ENCODE results near the gene PRKCZ. TPM values are rescaled to one million over a fixed set of nuclear protein-coding genes. Genes with fewer than 3 reads are reported as not detected.

The PRKCZ gene
- total RNA-seq, 2 experiments from 2014 or later: 6.7 to 8.0 TPM

DNA sequence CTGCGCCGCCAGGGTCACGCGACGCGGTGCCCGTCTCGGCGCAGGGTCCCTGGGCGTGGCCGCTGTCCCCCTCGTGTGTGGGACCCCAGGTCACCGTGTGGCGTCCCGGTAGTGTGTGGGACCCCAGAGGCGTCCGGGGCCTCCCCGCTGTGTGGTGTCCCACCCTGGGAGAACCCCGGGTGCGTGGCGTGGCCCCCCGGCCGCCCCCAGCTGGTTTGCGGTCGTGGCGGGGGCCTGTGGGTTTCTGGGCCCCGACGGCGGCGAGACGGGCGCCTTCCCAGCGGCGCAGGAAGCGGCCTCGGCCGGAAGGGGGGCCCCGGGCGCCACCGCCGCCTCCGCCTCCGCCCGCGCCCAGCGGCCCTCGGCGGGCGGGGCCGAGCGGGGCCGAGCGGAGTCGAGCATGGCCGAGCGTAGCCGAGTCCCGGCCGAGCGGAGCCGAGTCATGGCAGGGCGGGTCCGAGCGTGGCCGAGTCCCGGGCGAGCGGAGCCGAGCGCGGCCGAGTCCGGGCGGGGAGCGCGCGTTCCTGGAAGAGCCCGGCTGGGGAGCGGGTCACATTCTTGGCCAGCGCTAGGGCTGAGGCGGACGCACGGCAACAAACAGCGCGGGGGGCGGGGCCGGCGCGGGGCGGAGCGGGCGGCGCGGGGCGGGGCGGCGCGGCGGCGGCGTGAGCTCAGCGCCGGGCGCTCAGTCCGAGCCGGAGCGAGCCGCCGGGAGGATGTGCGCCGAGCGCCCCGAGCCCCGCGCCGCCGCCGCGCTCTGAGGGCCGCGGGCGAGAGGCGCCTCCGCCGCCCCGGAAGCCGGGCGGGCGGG is 177.3 kb downstream of the PRKCZ start:
- Mint-ChIP-seq H3K27ac (peak overlapping the region; percentile 63), H3K4me3 (peak overlapping the region; percentile 71), H3K9me3 (no peaks in the 10 kb centered on the region), H3K36me3 (ENCODE audit: low read depth) (peaks cover 33% of the 10 kb centered on the region), H3K4me1 (peaks cover 17% of the 10 kb centered on the region), H3K27me3 (peaks cover 3% of the 10 kb centered on the region)
- peak; percentile 97 for DNase-seq
- ChIA-PET CTCF (interaction anchor here (0.6 to 2.5 kb wide), 2 partner anchors 33 to 154 kb away, joined by 4 to 7 read pairs; partner anchors contain the start of gene FAAP20), POLR2A (interaction anchor here (0.6 to 9.1 kb wide), 14 partner anchors 8 to 160 kb away, joined by 3 to 148 read pairs (median 4); partner anchors contain the start of gene FAAP20)

DNA sequence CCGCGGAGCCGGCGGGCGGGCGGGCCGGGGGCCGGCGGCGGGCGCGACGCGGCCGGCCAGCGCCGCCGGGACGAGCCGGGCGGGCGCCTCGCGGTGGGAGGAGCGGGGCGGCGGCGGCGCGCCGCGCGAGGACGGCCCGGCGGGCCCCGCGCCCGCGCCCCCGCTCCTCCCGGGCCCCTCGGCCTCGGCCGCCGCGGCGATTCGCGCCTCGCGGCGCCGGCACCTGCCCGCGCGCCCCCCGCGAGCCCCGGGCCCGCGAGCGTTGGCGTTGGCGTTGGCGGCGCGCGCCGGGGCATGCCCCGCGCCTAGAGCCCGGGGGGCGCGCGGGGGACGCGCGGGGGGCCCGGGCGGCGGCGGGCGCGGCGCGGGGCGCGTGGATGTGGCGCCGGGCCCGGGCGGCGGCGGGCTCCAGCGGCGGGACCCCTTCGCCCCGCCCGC is 178.0 kb downstream of the PRKCZ start, which contains the start of gene SKI:
Gene SKI, plus strand, starts transcription at position 163 of the 438 bp plus-strand sequence. CDS start 448 bp downstream, outside the sequence.
- Mint-ChIP-seq H3K27me3 (peaks cover 3% of the 10 kb centered on the region), H3K27ac (peak within 1 kb of the TSS; percentile 92), H3K4me1 (peaks cover 22% of the 10 kb centered on the region), H3K36me3 (ENCODE audit: low read depth) (peaks cover 37% of the 10 kb centered on the region), H3K9me3 (no peaks in the 10 kb centered on the region), H3K4me3 (peak within 1 kb of the TSS; percentile 98)
- POLR2A ChIA-PET: interaction anchor here (0.8 to 9.5 kb wide), 12 partner anchors 9 to 319 kb away, joined by 3 to 148 read pairs (median 8); no protein-coding TSS in a partner anchor
- CTCF ChIA-PET: interaction anchor here (1.3 to 2.5 kb wide), 2 partner anchors 81 to 154 kb away, joined by 7 read pairs; no protein-coding TSS in a partner anchor
- DNase-seq: no peak

DNA sequence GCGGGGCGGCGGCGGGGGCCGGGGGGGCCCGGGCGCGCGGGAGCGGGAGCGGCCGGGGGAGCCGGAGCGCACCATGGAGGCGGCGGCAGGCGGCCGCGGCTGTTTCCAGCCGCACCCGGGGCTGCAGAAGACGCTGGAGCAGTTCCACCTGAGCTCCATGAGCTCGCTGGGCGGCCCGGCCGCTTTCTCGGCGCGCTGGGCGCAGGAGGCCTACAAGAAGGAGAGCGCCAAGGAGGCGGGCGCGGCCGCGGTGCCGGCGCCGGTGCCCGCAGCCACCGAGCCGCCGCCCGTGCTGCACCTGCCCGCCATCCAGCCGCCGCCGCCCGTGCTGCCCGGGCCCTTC is 178.5 kb downstream of the PRKCZ start:
- Mint-ChIP-seq H3K27me3 (peaks cover 3% of the 10 kb centered on the region), H3K4me1 (peaks cover 27% of the 10 kb centered on the region), H3K4me3 (peak overlapping the region; percentile 98), H3K36me3 (ENCODE audit: low read depth) (peaks cover 40% of the 10 kb centered on the region), H3K9me3 (no peaks in the 10 kb centered on the region), H3K27ac (peak overlapping the region; percentile 92)
- POLR2A ChIA-PET: interaction anchor here (0.8 to 9.5 kb wide), 19 partner anchors 15 to 318 kb away, joined by 3 to 148 read pairs (median 8); partner anchors contain the start of genes FAAP20, MORN1 and RER1
- DNase-seq: no peak
- CTCF ChIA-PET: interaction anchor here (1.1 to 2.5 kb wide), 6 partner anchors 34 to 153 kb away, joined by 3 to 16 read pairs (median 7); partner anchors contain the start of gene FAAP20

DNA sequence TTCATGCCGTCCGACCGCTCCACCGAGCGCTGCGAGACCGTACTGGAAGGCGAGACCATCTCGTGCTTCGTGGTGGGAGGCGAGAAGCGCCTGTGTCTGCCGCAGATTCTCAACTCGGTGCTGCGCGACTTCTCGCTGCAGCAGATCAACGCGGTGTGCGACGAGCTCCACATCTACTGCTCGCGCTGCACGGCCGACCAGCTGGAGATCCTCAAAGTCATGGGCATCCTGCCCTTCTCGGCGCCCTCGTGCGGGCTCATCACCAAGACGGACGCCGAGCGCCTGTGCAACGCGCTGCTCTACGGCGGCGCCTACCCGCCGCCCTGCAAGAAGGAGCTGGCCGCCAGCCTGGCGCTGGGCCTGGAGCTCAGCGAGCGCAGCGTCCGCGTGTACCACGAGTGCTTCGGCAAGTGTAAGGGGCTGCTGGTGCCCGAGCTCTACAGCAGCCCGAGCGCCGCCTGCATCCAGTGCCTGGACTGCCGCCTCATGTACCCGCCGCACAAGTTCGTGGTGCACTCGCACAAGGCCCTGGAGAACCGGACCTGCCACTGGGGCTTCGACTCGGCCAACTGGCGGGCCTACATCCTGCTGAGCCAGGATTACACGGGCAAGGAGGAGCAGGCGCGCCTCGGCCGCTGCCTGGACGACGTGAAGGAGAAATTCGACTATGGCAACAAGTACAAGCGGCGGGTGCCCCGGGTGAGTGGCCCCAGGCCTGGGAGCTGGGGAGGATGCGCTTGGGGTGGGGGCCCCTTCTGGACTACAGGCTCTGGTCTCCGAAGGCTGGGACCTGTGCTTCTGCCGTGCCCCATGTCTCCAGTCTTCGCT is 179.0 kb downstream of the PRKCZ start:
- Mint-ChIP-seq H3K36me3 (ENCODE audit: low read depth) (peaks cover 42% of the 10 kb centered on the region), H3K27me3 (peaks cover 3% of the 10 kb centered on the region), H3K27ac (peak overlapping the region; percentile 92), H3K9me3 (no peaks in the 10 kb centered on the region), H3K4me1 (peaks cover 33% of the 10 kb centered on the region), H3K4me3 (peak overlapping the region; percentile 98)
- ChIA-PET CTCF (interaction anchor here (0.8 to 2.5 kb wide), 8 partner anchors 34 to 153 kb away, joined by 3 to 16 read pairs (median 6); partner anchors contain the start of gene FAAP20), POLR2A (interaction anchor here (0.8 to 9.5 kb wide), 22 partner anchors 14 to 327 kb away, joined by 3 to 148 read pairs (median 8); partner anchors contain the start of genes FAAP20, MORN1, RER1 and TNFRSF14)
- peak; percentile 70 for DNase-seq

DNA sequence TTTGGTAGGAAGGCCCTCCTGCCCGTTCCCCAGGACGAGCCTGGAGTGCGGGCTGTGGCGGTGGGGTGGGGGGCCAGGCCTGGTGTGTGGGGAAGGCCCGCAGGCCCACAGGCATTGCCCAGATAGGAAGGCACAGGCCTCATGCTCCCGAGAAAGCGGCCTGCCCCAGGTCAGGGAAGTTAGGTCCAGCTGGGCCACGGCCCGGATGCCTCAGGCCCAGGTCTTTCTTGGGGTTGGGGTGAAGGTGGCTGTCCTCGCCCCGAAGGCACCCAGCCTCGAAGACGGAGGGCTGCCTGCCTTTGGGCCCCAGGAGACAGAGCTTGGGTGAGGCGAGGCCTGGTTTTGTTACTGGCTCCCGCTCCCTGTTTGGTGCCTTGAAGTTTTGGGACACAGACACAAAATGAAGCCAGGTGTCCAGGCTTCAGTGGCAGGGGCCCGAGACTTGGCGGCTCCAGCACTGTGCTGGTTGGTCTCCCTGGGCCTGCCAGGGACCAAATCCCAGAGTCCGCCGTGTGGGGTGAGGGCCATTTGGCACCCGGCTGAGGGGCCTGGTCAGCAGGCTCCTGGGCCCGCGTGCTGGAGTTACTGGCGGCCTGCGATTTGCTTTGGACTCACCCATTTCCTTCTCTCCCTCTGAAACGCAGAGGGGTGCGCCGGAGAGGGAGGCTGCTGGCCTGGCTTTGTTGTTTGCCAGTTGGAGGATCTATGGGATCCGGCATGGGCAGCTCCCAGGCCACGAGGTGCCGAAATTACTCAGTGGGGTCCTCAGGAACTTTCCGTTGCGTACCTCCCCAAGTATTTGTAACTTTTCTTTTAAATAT is 179.9 kb downstream of the PRKCZ start:
- H3K4me1 Mint-ChIP-seq: peaks cover 40% of the 10 kb centered on the region

DNA sequence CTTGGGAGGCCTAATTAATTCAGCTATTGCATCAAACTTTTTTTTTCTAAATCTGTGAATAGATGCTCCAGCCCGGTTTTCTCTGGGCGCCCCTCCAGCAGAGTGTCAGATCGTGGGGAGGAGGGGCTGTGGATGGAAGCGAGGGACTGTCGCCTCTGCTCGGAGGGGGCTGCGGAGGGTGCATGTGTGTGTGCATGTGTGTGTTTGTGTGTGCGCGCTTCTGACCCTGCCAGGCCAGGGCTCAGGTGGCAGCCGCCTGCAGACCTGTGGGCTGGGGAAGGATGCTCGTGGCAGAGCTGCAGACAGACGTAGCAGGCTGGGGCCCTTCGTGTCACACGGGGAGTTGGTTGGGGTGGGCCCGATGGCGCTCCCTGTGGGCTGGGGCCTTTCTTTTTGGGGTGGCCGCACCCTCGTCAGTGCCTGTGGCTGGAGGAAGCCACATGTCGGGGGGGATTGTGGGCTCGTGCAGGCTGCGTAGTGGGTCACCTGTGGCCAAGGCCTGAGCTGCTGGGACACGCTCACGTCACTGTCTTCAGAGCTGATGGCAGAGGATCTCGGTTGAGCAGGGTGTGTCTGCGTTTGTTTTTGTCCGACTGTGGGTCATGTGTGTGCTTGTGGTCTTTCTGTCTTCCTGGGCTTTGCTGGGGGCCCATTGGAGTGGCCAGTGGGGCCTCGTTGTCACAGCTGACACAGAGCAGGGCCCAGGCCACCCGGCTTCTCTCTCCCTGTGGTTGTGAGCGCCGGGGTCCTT is 180.7 kb downstream of the PRKCZ start:
- Mint-ChIP-seq H3K27me3 (peaks cover 3% of the 10 kb centered on the region), H3K4me1 (peaks cover 48% of the 10 kb centered on the region), H3K4me3 (peak overlapping the region; percentile 98), H3K9me3 (no peaks in the 10 kb centered on the region), H3K36me3 (ENCODE audit: low read depth) (peaks cover 44% of the 10 kb centered on the region), H3K27ac (peak overlapping the region; percentile 92)
- ChIA-PET CTCF (interaction anchor here (1.2 to 2.5 kb wide), 4 partner anchors 57 to 151 kb away, joined by 4 to 7 read pairs (median 6); no protein-coding TSS in a partner anchor), POLR2A (interaction anchor here (0.6 to 9.5 kb wide), 14 partner anchors 18 to 316 kb away, joined by 3 to 148 read pairs (median 8); partner anchors contain the start of genes FAAP20, MORN1 and RER1)
- DNase-seq: peak; percentile 64

More for the DNA sequence above, 179.9 kb downstream of the PRKCZ start:
- ChIA-PET POLR2A (interaction anchor here (0.7 to 9.5 kb wide), 18 partner anchors 14 to 317 kb away, joined by 3 to 148 read pairs (median 8); partner anchors contain the start of genes FAAP20, MORN1 and RER1), CTCF (interaction anchor here (1.2 to 2.5 kb wide), 7 partner anchors 35 to 152 kb away, joined by 3 to 16 read pairs (median 7); partner anchors contain the start of gene FAAP20)
- peak overlapping the region; percentile 92 for H3K27ac Mint-ChIP-seq
- no peak for DNase-seq
- peaks cover 3% of the 10 kb centered on the region for H3K27me3 Mint-ChIP-seq
- H3K36me3 Mint-ChIP-seq (ENCODE audit: low read depth): peaks cover 44% of the 10 kb centered on the region
- peak overlapping the region; percentile 98 for H3K4me3 Mint-ChIP-seq
- H3K9me3 Mint-ChIP-seq: no peaks in the 10 kb centered on the region

DNA sequence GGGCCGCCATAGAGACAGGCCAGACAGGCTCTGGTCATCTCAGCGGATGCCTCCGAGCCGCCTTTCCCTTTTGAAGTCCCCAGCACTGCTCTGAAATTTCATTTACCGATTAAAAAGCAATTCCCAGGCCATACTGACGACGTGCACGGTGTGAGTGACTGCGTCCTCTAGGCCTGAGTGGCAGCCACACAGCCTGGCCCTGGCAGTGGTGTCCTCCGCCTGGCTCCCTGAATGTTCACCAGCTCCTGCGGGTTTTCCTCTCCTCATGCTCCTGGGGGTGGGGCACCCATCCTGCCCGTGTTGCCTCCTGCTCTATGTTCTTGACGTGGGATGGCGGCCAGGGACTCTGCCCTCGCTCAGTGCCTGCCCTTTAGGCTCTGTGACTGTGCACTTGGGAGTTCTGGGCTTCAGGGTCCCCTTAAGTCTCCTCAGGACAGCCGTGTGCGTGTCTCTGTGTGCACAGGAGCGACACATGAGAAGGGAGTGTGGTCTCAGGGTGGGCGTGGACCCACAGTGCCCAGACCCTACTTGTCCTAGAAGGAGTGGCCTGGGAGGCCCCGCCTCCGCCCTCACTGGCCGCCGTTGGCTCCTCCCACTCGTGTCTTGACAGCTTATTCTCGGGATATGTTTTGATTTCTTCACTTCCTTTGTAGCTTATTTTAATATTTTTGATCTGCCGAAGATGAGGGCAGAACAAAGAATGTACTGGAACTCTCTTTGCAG is 181.5 kb downstream of the PRKCZ start:
- Mint-ChIP-seq H3K27me3 (no peaks in the 10 kb centered on the region), H3K4me3 (peak overlapping the region; percentile 98), H3K4me1 (peaks cover 53% of the 10 kb centered on the region), H3K27ac (peak overlapping the region; percentile 92), H3K9me3 (no peaks in the 10 kb centered on the region), H3K36me3 (ENCODE audit: low read depth) (peaks cover 47% of the 10 kb centered on the region)
- ChIA-PET CTCF (interaction anchor here (0.9 to 2.5 kb wide), 3 partner anchors 37 to 150 kb away, joined by 3 to 7 read pairs (median 4); partner anchors contain the start of gene FAAP20), POLR2A (interaction anchor here (0.6 to 9.5 kb wide), 12 partner anchors 24 to 168 kb away, joined by 3 to 148 read pairs (median 14); partner anchors contain the start of genes FAAP20, MORN1 and RER1)
- DNase-seq: peak; percentile 81

DNA sequence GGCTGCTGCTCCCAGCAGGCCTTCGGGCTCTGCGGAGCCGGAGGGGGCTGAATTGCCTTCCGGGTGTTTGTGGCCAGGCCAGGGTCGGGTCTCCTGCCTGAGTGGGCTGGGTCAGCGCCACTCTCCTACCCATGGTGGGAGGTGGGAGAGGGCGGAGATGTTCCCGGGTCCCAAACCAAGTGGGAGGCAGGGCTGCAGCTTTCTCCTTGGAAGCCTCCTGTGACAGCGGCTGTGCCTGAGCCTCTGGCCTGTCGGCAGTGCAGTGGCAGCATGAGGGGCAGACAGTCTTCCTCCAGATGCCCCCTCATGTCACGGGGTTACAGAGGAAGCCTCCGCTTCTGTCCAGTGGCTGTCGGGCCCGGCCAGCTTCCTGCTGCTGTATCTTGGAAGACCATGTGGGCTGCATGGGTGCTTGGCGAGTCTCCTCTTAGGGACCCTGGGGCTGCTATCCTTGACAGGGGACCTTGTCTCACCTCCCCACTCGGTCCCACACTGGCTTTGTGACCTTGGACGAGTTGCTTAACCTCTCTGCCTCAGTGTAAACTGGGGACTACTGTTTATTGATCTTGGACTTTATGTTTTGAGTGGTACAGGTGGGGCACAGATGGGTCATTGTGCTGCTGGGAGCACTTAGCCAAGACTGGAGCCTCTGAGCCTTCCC is 182.2 kb downstream of the PRKCZ start:
- CTCF ChIA-PET: interaction anchor here (0.9 to 3.3 kb wide), 7 partner anchors 38 to 150 kb away, joined by 3 to 22 read pairs (median 9); partner anchors contain the start of gene FAAP20
- Mint-ChIP-seq H3K27ac (peak overlapping the region; percentile 92), H3K9me3 (no peaks in the 10 kb centered on the region), H3K4me3 (peak overlapping the region; percentile 98), H3K4me1 (peaks cover 60% of the 10 kb centered on the region), H3K36me3 (ENCODE audit: low read depth) (peaks cover 47% of the 10 kb centered on the region), H3K27me3 (no peaks in the 10 kb centered on the region)
- peak; percentile 32 for DNase-seq
- POLR2A ChIA-PET: interaction anchor here (1.0 to 9.5 kb wide), 11 partner anchors 23 to 168 kb away, joined by 3 to 148 read pairs (median 27); partner anchors contain the start of gene FAAP20

DNA sequence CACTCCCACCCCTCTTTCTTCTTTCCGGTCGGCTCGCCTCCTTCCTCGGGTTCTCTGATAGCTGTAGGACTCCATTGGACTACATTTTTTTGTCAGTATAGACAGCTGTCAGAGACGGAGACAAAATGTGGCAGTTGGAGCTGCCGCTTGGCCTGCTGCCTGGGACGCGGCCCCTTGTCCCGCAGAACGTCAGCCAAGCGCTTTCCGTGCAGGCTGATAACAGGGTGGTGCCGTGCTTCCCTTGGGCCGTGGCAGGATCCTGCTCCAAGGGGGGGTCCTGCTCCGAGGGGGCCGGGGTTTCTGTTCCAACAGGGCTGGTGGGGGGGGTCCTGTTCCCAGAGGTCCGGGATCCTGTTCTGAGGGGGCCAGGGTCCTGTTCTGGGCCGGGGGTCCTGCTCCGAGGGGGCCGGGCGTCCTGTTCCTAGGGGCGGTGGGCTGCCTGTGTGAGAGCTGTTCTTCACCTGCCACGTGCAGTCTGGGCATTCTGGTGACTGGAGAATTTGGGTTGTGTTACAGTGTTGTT is 182.8 kb downstream of the PRKCZ start:
- peaks cover 47% of the 10 kb centered on the region for H3K36me3 Mint-ChIP-seq (ENCODE audit: low read depth)
- H3K27ac Mint-ChIP-seq: peak overlapping the region; percentile 92
- DNase-seq: no peak
- H3K9me3 Mint-ChIP-seq: no peaks in the 10 kb centered on the region
- ChIA-PET CTCF (interaction anchor here (1.4 to 3.3 kb wide), 7 partner anchors 34 to 148 kb away, joined by 4 to 22 read pairs (median 10); partner anchors contain the start of gene FAAP20), POLR2A (interaction anchor here (1.0 to 9.5 kb wide), 8 partner anchors 23 to 167 kb away, joined by 3 to 148 read pairs (median 38); partner anchors contain the start of gene FAAP20)
- no peaks in the 10 kb centered on the region for H3K27me3 Mint-ChIP-seq
- H3K4me1 Mint-ChIP-seq: peaks cover 63% of the 10 kb centered on the region
- peak overlapping the region; percentile 98 for H3K4me3 Mint-ChIP-seq
